VCaP (cell line): ENCODE results near the gene TAF4.

Experiments
- H3K27ac ChIP-seq: fragments of 450-650 bp; 2 replicates; pipeline ENCODE4 v1.5.1; 2017
- CTCF ChIP-seq: fragments of 450-650 bp; conservative IDR thresholded peaks from 2 replicates; pipeline ENCODE4 v1.5.1; 2017; ENCODE audit warnings: mild to moderate bottlenecking, moderate library complexity

The TAF4 gene

GRCh38 chr20:61956396-61957342 lies 109.0 kb downstream of the TAF4 start:
- TF ChIP-seq CTCF: no peak

DNA sequence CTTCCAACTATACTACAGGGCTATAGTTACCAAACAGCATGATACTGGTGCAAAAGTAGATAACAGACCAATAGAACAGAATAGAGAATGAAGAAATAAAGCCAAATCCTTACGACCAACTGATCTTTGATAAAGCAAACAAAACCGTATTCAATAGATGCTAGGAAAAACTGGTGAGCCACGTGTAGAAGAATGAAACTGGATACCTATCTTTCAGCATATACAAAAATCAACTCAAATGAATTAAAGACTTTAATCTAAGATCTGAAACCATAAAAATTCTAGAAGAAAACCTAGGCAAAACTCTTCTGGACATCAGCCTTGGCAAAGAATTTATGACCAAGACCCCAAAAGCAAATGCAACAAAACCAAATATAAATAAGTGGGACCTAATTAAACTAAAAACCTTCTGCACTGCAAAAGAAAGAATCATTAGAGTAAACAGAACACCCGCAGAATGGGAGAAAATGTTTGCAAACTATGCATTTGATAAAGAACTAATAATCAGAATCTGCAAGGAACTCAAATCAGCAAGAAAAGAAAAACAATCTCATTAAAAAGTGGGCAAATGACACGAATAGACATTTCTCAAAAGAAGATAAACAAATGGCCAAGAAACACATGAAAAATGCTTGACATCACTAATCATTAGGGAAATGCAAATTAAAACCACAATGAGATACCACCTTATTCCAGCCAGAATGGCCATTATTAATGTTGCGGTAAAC lies 109.8 kb downstream of the TAF4 start:
- no peak overlapping the region for H3K27ac ChIP-seq
- no peak for TF ChIP-seq CTCF

More at GRCh38 chr20:61956396-61957342, 109.0 kb downstream of the TAF4 start:
- no peak overlapping the region for H3K27ac ChIP-seq

DNA sequence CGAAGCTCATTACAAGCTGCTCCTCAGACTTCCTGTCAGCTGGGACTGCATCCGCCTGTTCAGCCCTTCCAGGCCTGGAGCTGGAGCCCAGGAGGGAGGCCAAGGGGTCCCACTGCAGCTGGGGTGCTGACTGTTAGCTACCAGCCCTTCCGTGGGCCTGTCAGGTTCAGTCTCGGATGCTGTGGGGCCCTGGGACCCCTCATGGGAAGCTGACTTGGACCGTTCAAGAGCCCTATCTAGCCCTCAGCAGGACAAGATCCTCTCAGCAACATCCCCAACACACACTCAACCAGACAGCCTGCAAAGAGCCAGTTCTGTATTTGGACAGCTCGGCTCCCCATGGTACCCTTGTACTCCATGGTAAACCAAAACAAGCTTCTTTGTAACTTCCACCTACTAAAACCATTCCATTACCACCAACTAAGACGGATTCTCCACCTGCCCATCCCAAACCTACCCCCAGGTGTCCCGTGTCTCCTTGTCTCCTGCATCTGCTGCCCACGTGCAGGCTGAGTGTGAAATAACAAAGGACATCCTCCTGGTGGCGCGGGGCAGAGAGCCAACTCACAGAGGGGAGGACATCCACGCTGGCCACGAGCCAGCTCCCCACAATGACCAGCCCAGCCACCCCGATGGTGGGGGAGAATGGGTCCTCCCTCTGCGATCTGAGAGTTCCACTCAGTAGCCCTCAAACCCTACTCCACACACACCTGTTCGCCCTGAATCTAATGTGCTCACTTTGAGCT lies 111.2 kb downstream of the TAF4 start:
- no peak overlapping the region for H3K27ac ChIP-seq
- no peak for TF ChIP-seq CTCF

GRCh38 chr20:61953037-61954021 lies 112.4 kb downstream of the TAF4 start:
- no peak for TF ChIP-seq CTCF
- H3K27ac ChIP-seq: no peak overlapping the region

GRCh38 chr20:61951695-61952533 lies 113.8 kb downstream of the TAF4 start:
- no peak overlapping the region for H3K27ac ChIP-seq
- TF ChIP-seq CTCF: no peak

- no peak for TF ChIP-seq CTCF
- H3K27ac ChIP-seq: no peak overlapping the region
These were observed 115.0 kb downstream of the TAF4 start for GRCh38 chr20:61950641-61951071.
